HEK293T (cell line): ENCODE results near the gene CYP1A2.

Experiments
- ELF4 ChIP-seq: fragments of 450-650 bp; IDR thresholded peaks from 2 replicates; pipeline ENCODE4 v1.6.1; 2017; ENCODE audit warnings: antibody characterized with exemption
- FOXK2 ChIP-seq: fragments of 450-650 bp; IDR thresholded peaks from 2 replicates; pipeline ENCODE4 v1.6.1; 2016; ENCODE audit warnings: mild to moderate bottlenecking
- TARDBP ChIP-seq: fragments of 450-650 bp; IDR thresholded peaks from 2 replicates; pipeline ENCODE4 v1.6.1; 2016
- ZNF384 ChIP-seq: fragments of 450-650 bp; IDR thresholded peaks from 2 replicates; pipeline ENCODE4 v1.6.1; 2016

GRCh38 chr15:74795966-74796625 lies 47.5 kb downstream of the CYP1A2 start:
- TF ChIP-seq ZNF384 (no peak), TARDBP (no peak), FOXK2 (no peak), ELF4 (no peak)
